ENCODE results near the gene UBXN2A. TPM values are rescaled to one million over a fixed set of nuclear protein-coding genes. Genes with fewer than 3 reads are reported as not detected.

The UBXN2A gene
- total RNA-seq, 1 donor from 2014 or later, result 14.1 TPM

DNA sequence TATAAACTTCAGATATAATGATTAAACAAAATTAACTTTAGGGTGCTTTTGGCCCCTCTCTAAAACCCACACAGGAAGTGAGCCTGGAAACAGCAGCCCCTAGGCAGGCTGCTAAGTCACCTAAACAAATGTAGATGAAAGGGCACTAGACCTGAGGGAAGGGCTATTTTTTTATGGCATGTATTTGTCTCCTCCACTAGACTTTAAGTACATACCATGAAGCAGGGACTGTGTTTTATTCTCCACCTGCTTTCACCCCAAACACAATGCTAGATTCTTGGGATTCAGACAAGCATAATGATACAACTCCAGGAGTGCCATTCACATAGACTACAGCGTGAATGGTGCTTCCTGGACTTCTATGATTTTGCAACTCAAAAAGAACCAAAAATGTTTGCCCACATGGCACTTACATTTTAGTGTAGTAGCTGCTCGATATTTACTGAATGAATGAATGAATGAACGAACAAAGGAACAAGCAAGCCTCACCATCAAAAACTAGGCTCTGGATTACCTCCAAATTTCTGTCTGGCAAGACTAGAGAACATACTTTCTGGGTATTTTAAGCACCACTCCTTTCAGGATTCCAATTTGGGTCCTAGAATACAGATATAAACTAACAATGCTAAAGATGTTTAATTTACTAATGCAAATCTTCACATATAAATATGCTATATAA lies 23.4 kb upstream of the UBXN2A start:
- H3K4me1 ChIP-seq, result peaks cover 17% of the 10 kb centered on the region
- intact Hi-C loops (cut with DNase I), result no loop called here
- no peak overlapping the region for H3K4me3 ChIP-seq
- no peaks in the 10 kb centered on the region for H3K27me3 ChIP-seq (ENCODE audit: low read depth)
- DNase-seq (no peak), ATAC-seq (no peak)
- no peak overlapping the region for H3K27ac ChIP-seq
- TF ChIP-seq, protein P1, sequence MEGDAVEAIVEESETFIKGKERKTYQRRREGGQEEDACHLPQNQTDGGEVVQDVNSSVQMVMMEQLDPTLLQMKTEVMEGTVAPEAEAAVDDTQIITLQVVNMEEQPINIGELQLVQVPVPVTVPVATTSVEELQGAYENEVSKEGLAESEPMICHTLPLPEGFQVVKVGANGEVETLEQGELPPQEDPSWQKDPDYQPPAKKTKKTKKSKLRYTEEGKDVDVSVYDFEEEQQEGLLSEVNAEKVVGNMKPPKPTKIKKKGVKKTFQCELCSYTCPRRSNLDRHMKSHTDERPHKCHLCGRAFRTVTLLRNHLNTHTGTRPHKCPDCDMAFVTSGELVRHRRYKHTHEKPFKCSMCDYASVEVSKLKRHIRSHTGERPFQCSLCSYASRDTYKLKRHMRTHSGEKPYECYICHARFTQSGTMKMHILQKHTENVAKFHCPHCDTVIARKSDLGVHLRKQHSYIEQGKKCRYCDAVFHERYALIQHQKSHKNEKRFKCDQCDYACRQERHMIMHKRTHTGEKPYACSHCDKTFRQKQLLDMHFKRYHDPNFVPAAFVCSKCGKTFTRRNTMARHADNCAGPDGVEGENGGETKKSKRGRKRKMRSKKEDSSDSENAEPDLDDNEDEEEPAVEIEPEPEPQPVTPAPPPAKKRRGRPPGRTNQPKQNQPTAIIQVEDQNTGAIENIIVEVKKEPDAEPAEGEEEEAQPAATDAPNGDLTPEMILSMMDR (IDR thresholded peaks at IDR 0.05), result no peak
- no peaks in the 10 kb centered on the region for H3K36me3 ChIP-seq
- no peaks in the 10 kb centered on the region for H3K9me3 ChIP-seq

DNA sequence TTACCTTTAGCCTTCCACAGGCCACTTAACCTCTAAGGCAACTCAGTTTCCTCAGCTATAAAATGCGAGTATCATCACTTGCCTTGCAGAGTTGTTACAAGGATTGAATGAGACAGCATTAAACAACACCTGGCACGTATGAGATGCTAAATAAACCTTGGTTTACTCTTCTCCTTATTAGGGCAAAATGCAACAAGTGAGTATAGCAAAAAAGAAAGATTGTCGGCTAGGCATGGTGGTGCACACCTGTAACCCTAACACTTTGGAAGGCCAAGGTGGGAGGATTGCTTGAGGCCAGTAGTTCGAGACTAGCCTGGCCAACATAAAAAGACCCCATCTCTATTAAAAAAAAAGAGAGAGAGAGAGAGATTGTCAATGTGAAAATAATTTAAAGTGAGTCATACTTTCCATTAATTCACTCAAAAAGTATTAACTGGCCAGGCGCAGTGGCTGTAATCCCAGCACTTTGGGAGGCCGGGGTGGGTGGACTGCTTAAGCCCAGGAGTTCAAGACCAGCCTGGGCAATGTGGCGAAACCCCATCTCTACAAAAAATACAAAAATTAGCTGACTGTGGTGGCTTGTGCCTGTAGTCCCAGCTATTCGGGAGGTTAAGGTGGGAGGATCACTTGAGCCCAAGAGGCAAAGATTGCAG lies 21.3 kb upstream of the UBXN2A start:
- DNase-seq (no peak), ATAC-seq (no peak)
- Histone ChIP-seq H3K4me1 (peaks cover 17% of the 10 kb centered on the region), H3K36me3 (no peaks in the 10 kb centered on the region), H3K9me3 (no peaks in the 10 kb centered on the region), H3K4me3 (no peak overlapping the region), H3K27ac (no peak overlapping the region), H3K27me3 (ENCODE audit: low read depth) (no peaks in the 10 kb centered on the region)
- intact Hi-C loops (cut with DNase I), result no loop called here
- TF ChIP-seq, protein P1 (IDR thresholded peaks at IDR 0.05), result no peak

DNA sequence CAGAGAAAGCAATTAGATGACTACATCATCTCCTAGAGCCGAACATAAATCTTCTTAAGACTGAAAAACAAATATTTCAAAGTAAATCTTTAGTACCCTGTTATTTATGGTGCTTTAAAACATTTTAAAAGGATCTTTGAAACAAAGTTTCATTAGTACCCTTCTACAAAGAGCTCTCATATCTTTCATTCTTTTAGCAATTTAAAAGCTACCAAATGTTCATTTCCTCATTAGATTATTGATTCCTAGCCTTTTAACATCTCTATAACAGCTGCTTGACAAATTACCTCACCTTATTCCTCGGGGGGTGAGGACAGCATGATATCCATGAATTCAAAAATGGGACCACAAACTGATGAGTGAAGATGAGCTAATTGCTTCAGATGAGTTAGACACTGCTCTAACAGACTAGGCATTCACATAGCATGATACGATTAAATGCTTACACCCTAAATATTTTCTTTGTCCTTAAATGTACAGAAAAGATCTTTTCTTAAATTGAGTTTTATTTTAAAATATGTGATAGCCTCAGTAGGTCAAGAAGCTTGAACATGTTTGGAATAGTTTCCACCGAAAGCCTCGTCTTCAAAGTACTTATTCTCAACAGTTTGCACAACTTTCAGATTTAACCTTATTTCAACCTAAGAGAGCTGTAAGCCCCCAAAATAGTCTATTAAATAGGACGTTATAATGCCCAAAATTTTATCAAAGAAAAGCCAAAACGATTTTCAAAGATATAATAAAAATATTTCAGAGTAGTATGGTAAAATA lies 15.5 kb upstream of the UBXN2A start:
- peak overlapping the region; percentile 97 for H3K27ac ChIP-seq
- peaks cover 35% of the 10 kb centered on the region for H3K4me1 ChIP-seq
- H3K4me3 ChIP-seq, result peak overlapping the region; percentile 91
- H3K27me3 ChIP-seq (ENCODE audit: low read depth), result no peaks in the 10 kb centered on the region
- intact Hi-C loops (cut with DNase I), result no loop called here
- no peak for DNase-seq
- no peaks in the 10 kb centered on the region for H3K36me3 ChIP-seq
- TF ChIP-seq, protein P1 (IDR thresholded peaks at IDR 0.05), result no peak
- ATAC-seq, result no peak
- no peaks in the 10 kb centered on the region for H3K9me3 ChIP-seq

DNA sequence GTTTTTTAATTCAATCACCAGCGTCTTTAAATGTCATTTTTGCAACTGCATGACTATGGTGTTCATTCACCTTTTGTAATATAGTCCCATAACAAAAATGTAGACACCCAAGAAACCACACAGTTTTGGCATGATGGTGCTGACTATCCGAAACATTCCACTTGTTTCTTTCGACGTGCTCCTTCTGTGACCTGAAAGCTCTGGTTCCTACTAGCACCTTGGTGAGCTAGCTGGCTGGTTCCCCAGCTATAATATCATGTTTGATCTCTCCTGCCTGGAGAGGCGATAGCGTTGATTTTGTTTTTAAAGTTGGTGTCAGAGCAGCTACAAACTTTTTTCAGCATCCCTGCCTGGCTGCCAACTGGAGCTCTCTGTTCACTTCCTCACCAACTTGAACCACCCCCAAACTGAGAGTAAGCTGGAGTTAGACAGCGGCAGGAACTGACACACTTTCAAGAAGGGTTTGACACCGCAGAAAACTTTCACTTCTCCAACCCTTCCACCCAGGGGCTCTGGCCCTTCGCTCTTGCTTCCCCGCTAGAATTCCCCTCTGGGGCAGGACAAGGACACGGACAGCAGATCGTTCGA lies 14.5 kb upstream of the UBXN2A start:
- peak overlapping the region; percentile 97 for H3K27ac ChIP-seq
- peaks cover 35% of the 10 kb centered on the region for H3K4me1 ChIP-seq
- peak overlapping the region; percentile 91 for H3K4me3 ChIP-seq
- no peaks in the 10 kb centered on the region for H3K36me3 ChIP-seq
- intact Hi-C loops (cut with DNase I), result no loop called here
- ATAC-seq (peak; percentile 63 to 76), DNase-seq (no peak)
- no peaks in the 10 kb centered on the region for H3K27me3 ChIP-seq (ENCODE audit: low read depth)
- H3K9me3 ChIP-seq, result no peaks in the 10 kb centered on the region
- TF ChIP-seq, protein P1 (IDR thresholded peaks at IDR 0.05), result no peak

DNA sequence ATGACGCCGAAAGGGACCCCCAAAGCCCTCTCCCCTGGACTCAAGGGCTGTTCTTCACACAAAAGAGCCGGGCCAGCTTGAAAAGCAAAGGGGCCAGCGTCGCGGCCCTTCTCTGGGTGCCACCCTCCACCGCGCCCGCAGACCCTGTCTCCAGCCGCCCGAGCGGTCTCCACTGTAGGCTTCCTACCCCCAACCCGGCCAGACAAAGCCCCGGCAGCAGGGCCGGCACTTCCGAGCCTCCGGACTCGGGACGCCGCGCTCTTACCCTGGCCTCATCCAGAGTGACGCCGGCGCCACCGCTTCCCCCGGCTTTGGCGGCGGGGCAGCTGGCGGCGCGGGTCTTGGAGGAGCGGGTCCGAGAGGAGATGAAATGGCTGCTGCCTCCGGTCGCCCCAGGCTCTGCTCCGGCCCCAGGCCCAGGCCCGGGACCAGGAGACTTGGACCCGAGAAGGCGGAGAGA lies 13.9 kb upstream of the UBXN2A start:
- Histone ChIP-seq H3K4me1 (peaks cover 35% of the 10 kb centered on the region), H3K27me3 (ENCODE audit: low read depth) (no peaks in the 10 kb centered on the region), H3K36me3 (no peaks in the 10 kb centered on the region), H3K4me3 (peak overlapping the region; percentile 91), H3K9me3 (no peaks in the 10 kb centered on the region), H3K27ac (peak overlapping the region; percentile 97)
- peak; percentile 71 for DNase-seq
- TF ChIP-seq, protein P1 (IDR thresholded peaks at IDR 0.05), result no peak
- intact Hi-C loops (cut with DNase I), result no loop called here
- peak; percentile 63 to 64 for ATAC-seq
